NCI-H82 treated with DMSO at 0.1 percent for 48 hours (cell line): ENCODE data around the gene PSMB10.
A peak's percentile ranks its signal among the peaks of the same experiment; 100 is the strongest.
"Not testable (repeated sequence)": the region's sequence is repeated elsewhere in the genome, so short reads cannot be mapped to it uniquely, and the experiment has no call there.

Experiments used
- DNase-seq: peaks from one replicate; lab custom pipeline; 2025; ENCODE audit not compliant: unreplicated experiment; lab: John Stamatoyannopoulos, UW

Gene PSMB10

DNA sequence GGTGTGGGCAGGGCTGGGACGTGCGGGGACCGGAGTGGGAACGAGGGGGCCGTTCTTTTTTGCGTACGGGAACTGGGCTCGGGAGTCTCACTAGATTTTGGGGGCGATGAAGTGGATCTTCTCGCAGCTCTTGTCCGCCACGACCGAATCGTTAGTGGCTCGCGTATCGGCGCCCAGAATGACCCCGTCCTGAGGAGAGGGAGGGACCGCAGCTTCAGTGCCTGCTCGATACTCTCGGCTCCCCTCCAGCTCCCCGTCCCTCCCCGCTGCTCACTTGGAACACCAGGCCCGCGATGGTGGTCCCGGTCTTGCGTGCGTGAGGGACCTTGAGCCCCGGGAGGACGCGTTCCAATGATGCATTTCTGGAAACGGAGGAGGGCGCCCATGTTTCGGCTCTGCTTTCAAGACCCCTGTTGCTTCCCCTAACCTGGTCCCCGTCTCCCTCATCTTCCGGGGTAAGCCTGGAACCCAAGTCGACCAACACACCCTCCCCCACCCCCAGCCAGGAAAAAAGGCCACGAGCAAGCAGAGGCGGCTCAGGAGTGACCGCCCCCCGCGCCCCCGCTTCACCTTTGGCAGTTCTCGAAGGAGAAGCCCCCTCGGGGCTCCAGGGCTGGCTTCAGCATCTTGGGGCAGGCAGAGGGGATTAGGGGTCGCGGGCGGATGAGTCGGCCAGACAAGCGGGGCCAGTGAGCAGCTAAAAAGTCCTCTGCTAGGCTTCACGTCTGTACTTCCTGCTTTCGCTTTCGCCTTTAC lies at the start of gene PSMB10:
TSS of gene PSMB10 (minus strand) at position 727 of the 756 bp plus-strand sequence. CDS start at position 626, 101 bp downstream.
- DNase-seq: no peak

DNA sequence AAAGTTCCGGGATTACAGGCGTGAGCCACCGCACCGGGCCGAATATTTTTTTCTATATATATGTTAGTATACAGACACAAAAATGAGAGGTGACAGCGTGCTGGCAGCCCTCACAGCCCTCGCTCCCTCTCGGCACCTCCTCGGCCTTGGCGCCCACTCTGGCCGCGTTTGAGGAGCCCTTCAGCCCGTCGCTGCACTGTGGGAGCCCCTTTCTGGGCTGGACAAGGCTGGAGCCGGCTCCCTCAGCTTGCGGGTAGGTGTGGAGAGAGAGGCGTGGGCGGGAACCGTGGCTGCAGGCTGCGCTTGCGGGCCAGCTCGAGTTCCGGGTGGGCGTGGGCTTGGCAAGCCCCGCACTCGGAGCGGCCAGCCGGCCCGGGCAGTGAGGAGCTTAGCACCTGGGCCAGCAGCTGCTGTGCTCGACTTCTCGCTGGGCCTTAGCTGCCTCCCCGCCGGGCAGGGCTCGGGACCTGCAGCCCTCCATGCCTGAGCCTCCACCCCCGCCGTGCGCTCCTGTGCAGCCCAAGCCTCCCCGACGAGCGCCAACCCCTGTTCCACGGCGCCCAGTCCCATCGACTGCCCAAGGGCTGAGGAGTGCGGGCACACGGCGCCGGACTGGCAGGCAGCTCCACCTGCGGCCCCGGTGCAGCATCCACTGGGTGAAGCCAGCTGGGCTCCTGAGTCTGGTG lies 45.5 kb upstream of the PSMB10 start:
- no peak for DNase-seq

- DNase-seq: no peak
Observed at GRCh38 chr16:67979955-67980678, 43.5 kb upstream of the PSMB10 start, which contains the start of gene DPEP3. DPEP3 (minus strand) TSS chr16:67980499; CDS start chr16:67980380, 119 bp downstream.

GRCh38 chr16:67977469-67978227 lies 41.0 kb upstream of the PSMB10 start:
- no peak for DNase-seq

- no peak for DNase-seq
Observed at GRCh38 chr16:67977005-67977404, 40.4 kb upstream of the PSMB10 start.

DNA sequence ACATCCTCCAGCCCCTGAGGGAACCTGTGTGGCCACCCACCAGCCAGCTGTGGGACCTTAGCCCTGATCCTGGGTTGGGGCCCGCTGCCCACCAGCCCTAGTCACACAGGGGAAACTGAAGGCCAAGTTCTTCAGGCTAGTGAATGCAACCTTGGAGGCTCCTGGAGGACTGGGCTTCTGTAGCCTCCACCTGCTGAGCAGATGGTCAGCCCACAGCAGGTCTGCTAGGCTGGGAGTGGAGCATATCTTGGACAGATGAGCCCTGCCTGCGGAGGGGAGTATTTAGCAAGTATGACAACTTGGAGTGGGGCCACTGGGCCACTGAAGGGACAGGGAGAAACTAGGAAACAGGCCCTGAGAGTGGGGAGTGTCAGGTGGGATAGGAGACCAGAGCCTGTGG lies 39.6 kb upstream of the PSMB10 start:
- DNase-seq: no peak

- no peak for DNase-seq
Observed at GRCh38 chr16:67975321-67976105, 38.9 kb upstream of the PSMB10 start.

DNA sequence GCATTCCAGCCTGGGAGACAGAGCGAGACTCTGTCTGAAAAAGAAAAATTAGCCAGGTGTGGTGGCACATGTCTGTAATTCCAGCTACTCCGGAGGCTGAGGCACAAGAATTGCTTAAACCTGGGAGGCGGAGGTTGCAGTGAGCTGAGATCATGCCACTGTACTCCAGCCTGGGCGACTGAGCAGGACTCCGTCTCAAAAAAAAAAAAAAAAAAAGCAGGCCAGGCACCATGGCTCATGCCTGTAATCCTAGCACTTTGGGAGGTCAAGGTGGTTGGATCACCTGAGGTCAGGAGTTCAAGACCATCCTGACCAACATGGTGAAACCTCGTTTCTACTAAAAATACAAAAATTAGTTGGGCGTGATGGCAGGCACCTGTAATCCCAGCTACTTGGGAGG lies 35.6 kb upstream of the PSMB10 start:
- not testable (repeated sequence) for DNase-seq

GRCh38 chr16:67971111-67971510 lies 34.5 kb upstream of the PSMB10 start:
- DNase-seq: no peak

- DNase-seq: no peak
Observed at GRCh38 chr16:67969254-67970039, 32.8 kb upstream of the PSMB10 start.

- DNase-seq: peak; percentile 3
Observed at GRCh38 chr16:67968400-67969253, 32.0 kb upstream of the PSMB10 start, which contains the start of gene SLC12A4. SLC12A4 (minus strand) TSS chr16:67968637; CDS start chr16:67968553, 84 bp downstream.

- DNase-seq: no peak
Observed at GRCh38 chr16:67967958-67968399, 31.3 kb upstream of the PSMB10 start.

GRCh38 chr16:67967183-67967957 lies 30.7 kb upstream of the PSMB10 start:
- peak; percentile 10 for DNase-seq

DNA sequence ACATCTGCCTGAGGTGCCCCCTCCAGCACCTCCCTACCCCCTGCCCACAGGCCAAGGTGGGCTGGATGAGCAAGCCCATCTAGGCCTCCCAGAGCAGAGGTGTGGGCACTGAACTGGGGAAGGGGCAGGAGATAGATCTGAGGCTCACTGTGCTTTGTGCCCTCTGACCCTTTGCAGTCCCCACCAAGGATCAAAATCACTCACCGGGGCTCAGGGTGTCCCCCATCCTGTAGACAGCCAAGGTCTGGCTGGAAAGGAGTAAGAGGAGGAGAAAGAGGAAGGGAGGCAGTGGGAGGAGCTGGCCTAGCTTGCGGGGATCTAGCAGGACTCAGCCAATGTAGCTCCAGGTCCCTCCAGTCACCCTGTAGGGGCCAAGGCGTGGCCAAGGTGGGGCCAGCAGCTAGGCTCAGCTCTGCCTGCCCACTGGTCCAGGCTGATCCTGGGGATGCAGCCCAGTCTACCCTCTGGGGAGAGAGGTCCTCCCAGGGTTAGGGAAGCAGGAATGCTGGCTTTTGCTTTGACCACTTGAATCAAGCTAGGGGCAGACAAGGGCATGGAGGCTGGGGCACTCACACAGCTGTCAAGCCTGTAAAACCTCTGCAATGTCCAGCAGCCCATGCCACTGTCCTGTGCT lies 30.0 kb upstream of the PSMB10 start:
- no peak for DNase-seq

DNA sequence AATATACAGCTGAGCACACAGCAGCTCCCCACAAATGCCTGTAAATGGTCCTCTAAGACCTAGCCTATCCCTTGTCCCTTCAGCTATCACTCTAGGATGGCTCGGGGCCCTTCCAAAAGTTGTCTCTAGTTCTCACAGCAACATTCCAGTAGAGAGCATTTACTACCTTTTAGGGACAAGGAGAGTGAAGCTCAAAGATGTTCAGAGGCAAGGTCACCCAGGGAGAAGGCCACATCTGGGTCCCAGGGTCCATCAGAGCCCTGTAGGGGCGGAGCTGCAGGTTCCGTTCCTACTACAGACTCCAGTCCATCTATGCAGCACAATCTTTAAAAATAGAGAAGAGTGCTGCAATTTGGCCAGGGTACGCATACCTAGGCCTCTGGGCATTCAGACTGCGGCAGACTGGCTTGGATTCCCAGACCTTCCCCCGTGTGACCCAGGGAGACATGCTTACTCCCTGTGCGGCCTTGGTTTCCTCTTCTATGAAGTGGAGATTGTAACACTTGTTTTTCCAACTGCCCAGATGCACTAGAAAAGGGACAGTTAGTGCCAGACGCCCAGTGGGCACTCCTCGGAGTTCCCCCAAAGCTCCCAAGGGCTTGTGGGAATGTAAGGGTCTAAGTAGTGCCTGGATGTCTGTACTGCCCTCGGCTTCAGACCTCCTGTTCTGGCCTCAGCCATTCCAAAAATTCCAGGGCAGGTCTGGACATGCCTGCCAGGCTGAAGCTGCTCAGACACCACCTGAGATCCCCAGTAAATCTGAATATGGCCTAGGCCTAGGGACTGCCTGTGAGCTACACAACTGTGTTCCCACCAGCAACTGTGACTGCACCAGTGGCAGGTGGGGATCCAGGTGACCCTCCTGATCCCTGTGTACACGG lies 29.3 kb upstream of the PSMB10 start:
- DNase-seq: no peak

DNA sequence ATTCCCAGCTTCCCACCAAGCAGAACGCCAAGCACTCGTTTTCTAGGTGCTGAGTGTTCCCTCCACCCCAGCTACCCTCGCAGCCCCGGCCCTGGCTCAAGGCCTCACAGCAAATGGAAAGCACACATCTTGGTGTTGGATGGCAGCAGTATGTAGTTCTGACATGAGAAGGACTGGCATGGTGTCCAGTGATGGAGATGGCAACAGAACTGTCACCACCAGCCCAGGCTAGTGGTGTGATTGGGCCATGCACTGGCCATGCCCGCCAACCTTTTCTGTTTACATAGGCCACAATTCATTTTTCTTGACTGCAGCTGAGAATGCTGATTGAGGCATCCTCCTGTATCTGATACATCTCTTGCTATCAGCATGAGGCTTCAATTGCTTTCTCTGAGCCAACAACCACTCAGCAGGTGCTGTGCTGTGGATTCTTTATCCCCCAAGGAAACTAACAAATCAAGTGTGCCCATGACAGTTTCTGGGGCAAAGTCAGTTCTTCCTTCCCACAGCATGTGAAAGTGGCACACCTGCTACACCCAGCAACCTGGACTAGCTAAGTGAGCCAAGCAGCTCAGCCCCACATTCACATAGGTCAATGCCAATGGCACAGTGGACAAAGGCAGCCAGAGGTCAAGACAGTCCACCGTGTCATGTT lies 28.0 kb upstream of the PSMB10 start:
- DNase-seq: no peak
